Spleen (tissue), 7 donors: ENCODE data around the gene BOD1.
A peak's percentile ranks its signal among the peaks of the same experiment; 100 is the strongest.

Source experiments
- CTCF ChIP-seq, 11 experiments: fragments of 200-600 bp in 7 of 11; fragments of 450-650 bp in 4 of 11; sonication (generic) in 4 of 11; IDR thresholded peaks in 8 of 11; conservative IDR thresholded peaks in 3 of 11; 1 replicate in 7 of 11; 2 replicates in 4 of 11; pipeline versions ENCODE4 v1.4.0 to v1.8.0; 2016 to 2021; ENCODE audit warnings: antibody characterized with exemption in 11 of 11, inconsistent platforms in 4 of 11, mild to moderate bottlenecking in 1 of 11
- POLR2A ChIP-seq, 3 donors: fragments of 450-650 bp; IDR thresholded peaks; one replicate each; pipeline ENCODE4 v1.5.1; 2017; ENCODE audit warnings: antibody characterized with exemption in 3 of 3, mild to moderate bottlenecking in 1 of 3
- POLR2AphosphoS5 ChIP-seq, 3 donors: sonication (generic); formaldehyde crosslinking; IDR thresholded peaks; one replicate each; pipeline ENCODE4 v1.5.1; 2017; ENCODE audit warnings: antibody characterized with exemption in 3 of 3
- donor health status: DM: no; HTN: no; CAD: no; lungs with moderate emphysema.
- donor health status: DM: no; HTN: no; CAD: no.
- donor health status: DM: no; HTN: no; CAD: no.

DNA sequence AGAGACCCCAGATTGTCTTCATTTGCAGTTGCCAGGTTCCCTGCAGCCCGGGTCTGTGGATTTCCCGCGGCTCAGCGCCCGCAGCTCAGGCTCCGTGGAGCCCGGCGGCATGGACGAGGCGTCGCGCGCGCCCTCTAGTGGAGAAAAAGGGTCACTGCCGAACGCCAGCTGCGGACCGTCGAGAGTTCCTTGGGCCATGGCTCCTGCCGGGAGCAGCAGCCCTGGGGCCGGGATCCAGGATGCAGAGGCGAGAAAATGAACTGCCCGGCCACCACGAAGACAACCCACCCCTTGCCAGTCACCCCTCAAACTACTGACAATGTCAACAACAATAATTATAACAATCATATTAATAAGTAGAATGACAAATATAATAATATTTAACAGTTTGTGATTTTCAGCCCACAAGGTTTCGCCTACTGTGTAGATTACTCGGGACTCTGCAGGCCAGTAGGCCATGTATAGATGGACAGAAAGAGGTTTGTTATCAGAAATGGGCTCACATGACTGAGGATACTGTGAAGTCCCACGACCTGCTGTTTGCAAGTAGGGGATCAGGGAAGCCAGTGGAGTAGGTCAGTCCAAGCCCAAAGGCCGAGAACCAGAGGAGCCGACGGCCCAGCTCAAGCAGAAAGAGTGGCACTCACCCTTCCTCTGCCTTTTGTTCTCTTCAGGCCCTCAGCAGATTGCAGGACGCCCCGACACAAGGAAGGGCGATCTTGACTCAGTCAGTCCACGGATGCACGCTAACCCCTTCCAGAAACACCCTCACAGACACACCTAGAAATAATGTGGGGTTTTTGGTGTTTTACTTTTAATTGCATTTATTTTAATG is 43.1 kb downstream of the BOD1 start:
- TF ChIP-seq CTCF (IDR thresholded peaks at IDR 0.05 in 8 of 11, conservative IDR thresholded peaks at IDR 0.05 in 3 of 11): peak; percentile 69 to 96 (median 93)
- no peak for TF ChIP-seq POLR2A (IDR thresholded peaks at IDR 0.05)
- peak in 2 of 3 donors; percentile 32 to 54 for TF ChIP-seq POLR2AphosphoS5 (IDR thresholded peaks at IDR 0.05)
